Stimulated activated naive B cell treated with anti-CD40 and anti-IgM and Interleukin-4, amounts not matched to agents 10 μg/mL and 1 μg/mL and 100 μg/mL, for 72 hours (primary cell): ENCODE results near the gene SLCO3A1.

Experiments used
- ATAC-seq, 2 donors: fragments of 150-1000 bp; cut with Tn5 transposase; replicated peaks; 2 replicates each; pipeline ENCODE4 v1.10.0; 2021; ENCODE audit warnings: moderate library complexity in 1 of 2
- DNase-seq: peaks from one replicate; pipeline ENCODE4 v3.0.0; 2021
- H3K27ac Mint-ChIP-seq: one replicate; pipeline ENCODE4 v1.8.0; 2022; ENCODE audit warnings: mild to moderate bottlenecking, mixed read lengths
- H3K27me3 Mint-ChIP-seq, 2 donors: one replicate each; pipeline ENCODE4 v1.8.0; 2022; ENCODE audit warnings: mixed read lengths in 2 of 2
- H3K36me3 Mint-ChIP-seq, 2 donors: one replicate each; pipeline ENCODE4 v1.8.0; 2022; ENCODE audit warnings: mixed read lengths in 2 of 2, mild to moderate bottlenecking in 1 of 2
- H3K4me1 Mint-ChIP-seq, 2 donors: one replicate each; pipeline ENCODE4 v1.8.0; 2022; ENCODE audit warnings: mixed read lengths in 2 of 2, mild to moderate bottlenecking in 1 of 2
- H3K4me3 Mint-ChIP-seq, 2 donors: one replicate each; pipeline ENCODE4 v1.8.0; 2022; ENCODE audit warnings: mild to moderate bottlenecking in 2 of 2, mixed read lengths in 2 of 2, moderate library complexity in 1 of 2
- H3K9me3 Mint-ChIP-seq, 2 donors: one replicate each; pipeline ENCODE4 v1.8.0; 2022; ENCODE audit warnings: mixed read lengths in 2 of 2, mild to moderate bottlenecking in 1 of 2

SLCO3A1 gene

DNA sequence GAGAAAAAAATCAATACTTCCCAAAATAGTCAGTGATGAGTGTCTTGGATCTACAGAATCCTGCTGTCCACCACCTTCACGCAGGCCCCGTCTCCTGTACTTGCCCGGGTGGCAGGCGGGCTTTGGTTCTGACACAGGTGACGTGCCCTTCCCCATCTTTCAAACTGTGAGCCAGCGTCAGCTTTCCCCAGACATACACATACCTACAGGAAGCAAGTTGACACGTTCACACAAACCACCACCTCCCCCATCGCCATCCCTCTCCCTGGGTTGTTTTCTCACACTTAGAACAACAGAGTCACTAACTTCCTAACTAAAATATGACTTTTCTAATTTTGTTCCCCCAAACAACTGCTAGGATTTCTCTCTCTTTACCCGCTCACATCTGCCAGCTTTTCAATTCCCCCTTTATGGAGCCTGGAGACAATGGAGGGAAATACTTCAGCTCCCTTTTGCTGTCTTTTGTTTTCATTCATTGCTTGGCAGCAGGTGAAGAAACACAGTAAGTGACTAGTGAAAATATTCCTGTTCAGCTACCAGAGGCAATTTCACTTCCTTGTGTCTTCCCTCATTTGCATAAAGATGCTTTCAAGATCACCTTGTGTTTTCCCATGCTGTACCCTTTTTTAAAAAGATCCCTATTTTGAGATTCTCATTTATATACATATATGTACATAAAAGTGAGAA, 248.3 kb downstream of the SLCO3A1 start:
- Mint-ChIP-seq H3K9me3 (no peaks in the 10 kb centered on the region), H3K27ac (peak overlapping the region; percentile 9), H3K4me1 (peaks cover 9% of the 10 kb centered on the region in 2 donors), H3K4me3 (no peak overlapping the region), H3K27me3 (peaks cover 14 to 18% of the 10 kb centered on the region in 2 donors), H3K36me3 (no peaks in the 10 kb centered on the region)
- ATAC-seq (peak in 1 of 2 donors; percentile 36), DNase-seq (no peak)

DNA sequence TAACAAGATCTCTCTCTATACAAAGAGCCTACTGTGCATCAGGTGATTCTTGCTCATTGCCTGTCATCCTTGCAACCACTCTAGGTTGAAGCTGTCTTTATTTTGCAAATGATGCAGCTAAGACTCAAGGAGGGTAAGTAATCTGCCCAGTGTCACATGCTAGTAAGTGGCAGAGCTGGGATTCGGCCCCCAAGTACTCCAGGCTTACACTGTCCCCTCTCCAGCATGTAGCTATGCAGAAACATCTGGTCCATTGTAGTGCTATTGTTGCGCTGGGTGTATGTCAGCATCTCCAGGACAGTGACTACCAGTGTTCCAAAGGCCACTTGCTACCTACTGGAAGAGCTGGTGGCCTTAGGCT, 248.9 kb downstream of the SLCO3A1 start:
- Mint-ChIP-seq H3K9me3 (no peaks in the 10 kb centered on the region), H3K36me3 (no peaks in the 10 kb centered on the region), H3K27ac (no peak overlapping the region), H3K4me3 (no peak overlapping the region), H3K4me1 (peaks cover 8 to 9% of the 10 kb centered on the region in 2 donors), H3K27me3 (peaks cover 12 to 17% of the 10 kb centered on the region in 2 donors)
- ATAC-seq (no peak), DNase-seq (no peak)

DNA sequence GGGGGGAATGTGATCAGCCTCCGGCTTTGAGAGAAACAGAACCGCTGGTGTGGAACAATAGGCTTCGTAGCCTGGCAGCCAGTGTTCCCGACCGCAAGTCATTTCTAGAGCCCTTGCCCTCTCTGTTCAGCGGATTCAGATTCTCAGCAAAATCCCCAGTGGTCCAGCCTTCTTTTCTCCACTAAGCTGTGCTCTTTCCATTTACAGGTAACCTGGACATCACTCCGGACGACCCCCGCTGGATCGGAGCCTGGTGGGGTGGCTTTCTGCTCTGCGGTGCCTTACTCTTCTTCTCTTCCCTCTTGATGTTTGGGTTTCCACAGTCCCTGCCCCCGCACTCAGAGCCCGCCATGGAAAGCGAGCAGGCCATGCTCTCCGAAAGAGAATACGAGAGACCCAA, 250.6 kb downstream of the SLCO3A1 start:
- no peaks in the 10 kb centered on the region for H3K36me3 Mint-ChIP-seq
- ATAC-seq (no peak), DNase-seq (no peak)
- peaks cover 7 to 9% of the 10 kb centered on the region in 2 donors for H3K4me1 Mint-ChIP-seq
- H3K27ac Mint-ChIP-seq: no peak overlapping the region
- H3K4me3 Mint-ChIP-seq: no peak overlapping the region
- peaks cover 4 to 10% of the 10 kb centered on the region in 2 donors for H3K27me3 Mint-ChIP-seq
- no peaks in the 10 kb centered on the region for H3K9me3 Mint-ChIP-seq

DNA sequence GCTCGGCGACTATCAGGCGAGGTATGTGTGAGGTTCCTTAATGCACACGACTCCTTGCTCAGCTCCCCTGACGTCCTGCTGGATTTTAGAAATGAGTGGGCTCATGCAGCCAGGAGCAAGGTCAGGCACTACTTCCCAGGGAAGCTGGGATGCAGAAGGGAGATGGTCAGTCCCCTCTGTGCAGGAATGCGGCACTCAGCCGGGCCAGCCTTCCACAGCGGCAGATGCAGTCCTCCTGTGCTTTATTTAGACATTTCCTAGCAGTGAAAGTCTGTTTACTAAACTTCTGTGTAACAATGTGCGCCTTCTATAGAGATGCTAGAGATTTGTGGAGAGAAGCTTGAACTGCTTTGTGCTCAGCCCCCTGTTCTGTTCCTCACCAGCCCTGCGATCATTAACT, 252.1 kb downstream of the SLCO3A1 start:
- Mint-ChIP-seq H3K36me3 (no peaks in the 10 kb centered on the region), H3K9me3 (no peaks in the 10 kb centered on the region), H3K4me3 (no peak overlapping the region), H3K4me1 (peaks cover 7 to 9% of the 10 kb centered on the region in 2 donors), H3K27ac (no peak overlapping the region), H3K27me3 (peaks cover 0 to 6% of the 10 kb centered on the region in 2 donors)
- DNase-seq: no peak
- ATAC-seq: no peak

DNA sequence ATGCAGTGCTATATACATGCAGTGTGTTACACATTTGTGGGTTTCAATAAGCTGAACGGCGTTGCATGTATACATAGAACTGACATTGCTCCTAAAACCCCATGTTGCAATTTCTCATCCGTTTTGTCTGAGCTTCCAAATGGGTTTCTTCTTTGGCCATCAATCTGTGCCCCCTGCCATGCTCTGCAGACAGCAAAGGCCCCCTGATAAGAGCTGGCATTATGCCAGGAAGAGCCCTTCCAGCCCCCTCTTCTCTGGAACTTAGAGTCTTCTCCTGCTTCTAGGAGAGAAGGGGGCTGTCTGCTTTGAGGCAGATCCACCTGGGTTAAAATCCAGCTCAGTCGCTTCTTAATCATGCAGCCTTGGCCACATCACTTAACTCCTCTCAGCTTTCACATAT, 254.0 kb downstream of the SLCO3A1 start:
- Mint-ChIP-seq H3K27me3 (no peaks in the 10 kb centered on the region), H3K4me3 (no peak overlapping the region), H3K9me3 (no peaks in the 10 kb centered on the region), H3K36me3 (no peaks in the 10 kb centered on the region), H3K27ac (no peak overlapping the region), H3K4me1 (no peaks in the 10 kb centered on the region)
- ATAC-seq (no peak), DNase-seq (no peak)

DNA sequence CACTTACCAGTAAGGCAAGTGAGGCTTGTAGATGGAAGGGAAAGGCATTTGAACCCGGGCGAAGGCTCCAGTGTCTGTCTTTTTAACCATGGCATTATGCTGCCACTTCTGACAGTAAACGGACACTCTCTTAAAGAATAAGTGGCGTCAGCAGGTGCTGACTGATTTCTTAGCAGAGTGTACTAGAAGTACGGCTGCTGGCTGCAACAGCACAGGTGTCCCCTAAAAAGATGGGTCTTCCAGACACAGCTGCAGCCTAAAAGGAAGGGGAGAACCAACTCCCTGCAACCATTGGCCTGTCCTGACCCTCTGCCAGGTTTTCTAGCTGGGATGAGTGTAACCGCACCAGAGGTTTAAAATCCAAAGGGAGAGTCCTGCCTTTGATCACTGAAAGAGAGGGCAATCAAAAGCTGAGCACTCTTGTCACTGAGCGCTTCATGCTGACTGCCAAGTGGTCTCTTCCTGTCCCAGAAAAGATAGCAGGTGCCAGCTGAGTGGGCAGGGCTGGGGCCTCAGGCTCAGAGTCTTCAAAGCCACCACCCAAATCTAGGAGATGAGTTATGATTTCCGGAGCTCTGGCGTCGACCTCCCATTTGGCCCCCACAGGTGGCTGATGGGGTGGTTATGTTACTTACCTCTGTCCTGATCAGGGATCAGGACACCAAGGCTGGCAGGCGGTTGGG, 255.8 kb downstream of the SLCO3A1 start:
- Mint-ChIP-seq H3K4me3 (no peak overlapping the region), H3K27ac (no peak overlapping the region), H3K36me3 (no peaks in the 10 kb centered on the region)

DNA sequence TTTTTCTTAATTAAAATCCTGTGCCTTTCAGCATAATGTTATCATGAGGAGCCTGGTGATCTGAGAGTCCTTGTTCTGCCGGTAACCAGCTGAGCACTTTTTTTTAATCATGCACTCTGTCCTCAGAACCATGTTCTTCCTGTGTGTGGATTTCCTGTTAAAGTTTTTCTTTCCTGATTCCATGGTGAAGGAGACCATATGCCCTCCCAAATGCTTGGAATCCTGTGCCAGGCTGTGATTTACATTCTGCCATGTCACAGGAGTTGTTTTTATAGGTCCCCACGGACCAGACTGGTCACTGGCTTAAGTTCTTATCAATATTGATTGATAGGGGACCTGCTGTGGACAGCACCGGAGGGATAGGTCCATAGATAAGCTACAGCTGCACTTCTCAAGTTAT, 257.8 kb downstream of the SLCO3A1 start:
- no peaks in the 10 kb centered on the region for H3K9me3 Mint-ChIP-seq
- H3K4me3 Mint-ChIP-seq: no peak overlapping the region
- no peak overlapping the region for H3K27ac Mint-ChIP-seq
- DNase-seq (no peak), ATAC-seq (no peak)
- no peaks in the 10 kb centered on the region for H3K4me1 Mint-ChIP-seq
- H3K36me3 Mint-ChIP-seq: no peaks in the 10 kb centered on the region
- no peaks in the 10 kb centered on the region for H3K27me3 Mint-ChIP-seq

More for the DNA sequence above, 255.8 kb downstream of the SLCO3A1 start:
- H3K9me3 Mint-ChIP-seq: no peaks in the 10 kb centered on the region
- ATAC-seq (no peak), DNase-seq (no peak)
- H3K4me1 Mint-ChIP-seq: no peaks in the 10 kb centered on the region
- no peaks in the 10 kb centered on the region for H3K27me3 Mint-ChIP-seq

DNA sequence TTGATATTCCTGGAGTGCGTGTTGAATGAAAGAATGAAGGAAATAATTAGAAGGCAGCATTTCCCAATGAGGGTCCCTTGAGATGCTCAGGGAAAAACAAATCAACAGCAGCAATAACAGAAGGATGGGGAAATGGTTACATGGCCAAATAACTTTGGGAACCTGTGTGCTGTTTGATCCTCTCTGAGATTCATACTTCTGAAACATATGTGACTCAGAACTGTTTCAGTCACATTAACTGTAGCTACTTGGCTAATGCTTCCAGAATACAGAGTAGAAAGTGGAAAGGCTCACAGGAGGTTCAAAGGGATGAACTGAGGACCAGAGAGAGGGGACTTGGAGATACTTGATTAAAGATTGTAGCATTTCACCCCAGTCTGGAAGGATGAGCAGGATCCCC, 258.2 kb downstream of the SLCO3A1 start:
- H3K4me3 Mint-ChIP-seq: no peak overlapping the region
- no peaks in the 10 kb centered on the region for H3K4me1 Mint-ChIP-seq
- DNase-seq (no peak), ATAC-seq (no peak)
- no peak overlapping the region for H3K27ac Mint-ChIP-seq
- H3K36me3 Mint-ChIP-seq: no peaks in the 10 kb centered on the region
- H3K27me3 Mint-ChIP-seq: no peaks in the 10 kb centered on the region
- no peaks in the 10 kb centered on the region for H3K9me3 Mint-ChIP-seq

DNA sequence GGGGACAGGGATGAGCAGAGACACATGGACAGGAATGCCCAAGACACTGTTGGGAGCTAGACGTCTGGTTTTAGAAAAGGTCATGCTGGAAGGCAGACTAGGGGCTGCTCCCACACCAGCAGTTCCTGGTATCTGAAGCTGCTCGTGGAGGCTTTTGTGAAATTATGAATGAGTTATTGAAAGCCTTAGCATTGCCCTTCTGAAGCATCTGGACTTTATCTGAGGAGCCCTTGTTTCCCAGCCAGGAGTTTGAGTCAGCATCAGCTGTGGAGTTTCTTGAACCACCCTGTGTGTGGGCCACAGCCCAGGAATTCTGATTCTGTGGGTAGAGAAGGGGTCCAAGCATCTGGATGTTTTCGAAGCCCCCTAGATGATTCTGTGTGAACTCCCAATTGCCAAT, 258.7 kb downstream of the SLCO3A1 start:
- DNase-seq (no peak), ATAC-seq (no peak)
- Mint-ChIP-seq H3K27ac (no peak overlapping the region), H3K36me3 (no peaks in the 10 kb centered on the region), H3K27me3 (no peaks in the 10 kb centered on the region), H3K4me3 (no peak overlapping the region), H3K9me3 (no peaks in the 10 kb centered on the region), H3K4me1 (no peaks in the 10 kb centered on the region)

DNA sequence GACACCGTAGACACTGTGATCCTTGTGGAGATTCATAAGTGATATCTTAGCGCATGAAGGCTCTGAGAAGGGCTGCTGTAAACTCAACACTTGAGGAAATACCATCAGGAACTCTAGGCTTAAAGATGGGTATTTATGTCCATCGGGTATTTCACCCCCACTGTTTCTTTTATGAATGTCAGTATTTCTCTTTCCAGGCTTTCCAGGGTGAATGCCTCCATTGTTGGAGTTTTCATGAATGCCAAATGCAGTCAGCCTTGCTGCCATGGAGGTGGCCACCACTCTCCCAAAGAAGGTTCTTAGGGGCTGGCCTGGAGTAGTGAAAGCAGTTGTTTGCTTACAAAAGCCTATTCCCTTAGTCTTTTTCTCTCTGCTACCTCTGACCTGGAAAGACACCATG, 259.2 kb downstream of the SLCO3A1 start:
- ATAC-seq: no peak
- Mint-ChIP-seq H3K27ac (no peak overlapping the region), H3K36me3 (no peaks in the 10 kb centered on the region)

DNA sequence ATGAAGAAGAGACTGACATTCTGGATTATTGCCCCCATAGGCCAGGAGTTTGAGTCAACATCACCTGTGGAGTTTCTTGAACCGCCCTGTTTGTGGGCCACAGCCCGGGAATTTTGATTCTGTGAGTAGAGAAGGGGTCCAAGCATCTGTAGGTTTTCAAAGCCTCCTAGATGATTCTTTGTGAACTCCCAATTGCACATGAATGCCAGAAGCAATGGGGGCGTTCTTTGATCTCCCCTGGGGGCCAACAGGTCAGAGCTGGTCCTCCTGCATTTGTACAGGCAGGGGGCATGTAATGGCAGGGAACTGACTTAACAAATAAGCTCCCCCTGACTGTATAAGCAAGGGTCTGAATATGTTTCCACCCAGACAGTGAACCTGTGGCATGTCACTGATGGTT, 260.3 kb downstream of the SLCO3A1 start:
- Mint-ChIP-seq H3K27ac (no peak overlapping the region), H3K4me1 (no peaks in the 10 kb centered on the region)

More for the DNA sequence above, 259.2 kb downstream of the SLCO3A1 start:
- no peak for DNase-seq
- no peaks in the 10 kb centered on the region for H3K27me3 Mint-ChIP-seq
- no peaks in the 10 kb centered on the region for H3K9me3 Mint-ChIP-seq
- no peak overlapping the region for H3K4me3 Mint-ChIP-seq
- no peaks in the 10 kb centered on the region for H3K4me1 Mint-ChIP-seq

DNA sequence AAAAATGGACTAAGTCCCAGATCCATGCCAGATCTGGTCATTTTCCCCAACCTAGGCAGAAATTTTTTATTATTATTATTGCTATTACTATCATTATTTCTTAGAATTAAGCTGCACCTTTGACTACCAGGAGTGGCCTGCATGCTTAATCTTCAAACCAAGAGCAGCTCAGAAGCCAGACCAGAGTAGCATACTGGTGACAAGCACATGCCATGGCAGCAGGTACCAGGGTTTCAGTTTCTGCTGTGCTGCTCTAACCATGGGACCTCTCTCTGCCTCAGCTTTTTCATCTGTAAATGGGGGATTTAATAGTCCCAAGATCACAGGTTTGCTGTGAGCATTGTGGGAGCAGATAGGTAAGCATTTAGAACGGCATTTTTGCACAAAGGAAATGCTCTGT, 262.3 kb downstream of the SLCO3A1 start:
- H3K9me3 Mint-ChIP-seq: no peaks in the 10 kb centered on the region
- H3K36me3 Mint-ChIP-seq: no peaks in the 10 kb centered on the region
- DNase-seq (no peak), ATAC-seq (no peak)
- no peaks in the 10 kb centered on the region for H3K4me1 Mint-ChIP-seq
- no peak overlapping the region for H3K27ac Mint-ChIP-seq
- H3K4me3 Mint-ChIP-seq: no peak overlapping the region
- H3K27me3 Mint-ChIP-seq: no peaks in the 10 kb centered on the region

More for the DNA sequence above, 260.3 kb downstream of the SLCO3A1 start:
- Mint-ChIP-seq H3K36me3 (no peaks in the 10 kb centered on the region), H3K27me3 (no peaks in the 10 kb centered on the region), H3K4me3 (no peak overlapping the region), H3K9me3 (no peaks in the 10 kb centered on the region)
- ATAC-seq (no peak), DNase-seq (no peak)

DNA sequence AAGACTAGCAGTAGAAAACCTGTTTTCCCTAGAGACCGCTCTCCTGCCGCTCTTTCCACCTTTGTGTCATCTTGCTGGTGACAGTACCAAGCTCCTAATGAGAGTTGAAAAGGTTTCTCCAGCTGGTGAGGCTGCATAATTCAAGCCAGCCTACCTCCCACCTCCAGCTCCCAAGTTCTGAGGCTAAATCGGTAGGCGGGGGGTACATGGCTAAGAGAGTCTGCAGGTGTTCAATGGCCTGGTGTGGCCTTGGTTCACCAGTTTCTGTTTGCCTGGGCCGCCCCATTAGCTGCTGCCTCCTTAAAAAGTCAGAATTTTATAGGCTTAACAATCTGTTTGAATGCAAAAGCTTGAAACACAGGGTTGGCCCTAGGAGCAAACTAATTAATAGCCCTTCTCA, 262.8 kb downstream of the SLCO3A1 start:
- H3K9me3 Mint-ChIP-seq: no peaks in the 10 kb centered on the region
- H3K4me3 Mint-ChIP-seq: no peak overlapping the region
- ATAC-seq (no peak), DNase-seq (no peak)
- no peaks in the 10 kb centered on the region for H3K27me3 Mint-ChIP-seq
- H3K36me3 Mint-ChIP-seq: no peaks in the 10 kb centered on the region
- no peak overlapping the region for H3K27ac Mint-ChIP-seq
- no peaks in the 10 kb centered on the region for H3K4me1 Mint-ChIP-seq

DNA sequence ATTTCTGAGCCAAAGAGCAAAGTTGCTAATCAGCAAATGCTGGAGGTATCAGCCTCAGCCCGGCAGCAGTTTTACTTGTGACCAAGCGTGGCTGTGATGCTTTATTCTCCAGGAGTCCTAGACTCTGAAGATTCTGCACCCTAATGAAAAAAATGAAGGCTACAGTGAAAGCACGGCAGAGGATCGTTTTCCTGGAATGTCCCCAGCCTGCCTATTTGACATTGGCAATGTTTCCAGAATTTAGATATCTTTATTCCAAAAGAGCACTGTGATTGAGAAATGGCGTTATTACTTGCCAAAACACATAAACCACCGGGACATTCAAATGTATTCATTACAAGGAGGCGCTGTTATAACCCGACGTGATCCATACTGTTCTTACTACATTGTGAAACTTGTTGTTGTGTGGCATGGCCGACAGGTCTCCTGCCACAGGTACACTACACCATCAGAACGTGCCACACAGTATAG, 263.8 kb downstream of the SLCO3A1 start:
- no peaks in the 10 kb centered on the region for H3K27me3 Mint-ChIP-seq
- DNase-seq (no peak), ATAC-seq (no peak)
- no peaks in the 10 kb centered on the region for H3K4me1 Mint-ChIP-seq
- H3K9me3 Mint-ChIP-seq: peaks cover 4% of the 10 kb centered on the region in 2 donors
- no peak overlapping the region for H3K27ac Mint-ChIP-seq
- no peak overlapping the region for H3K4me3 Mint-ChIP-seq
- peaks cover 0 to 3% of the 10 kb centered on the region in 2 donors for H3K36me3 Mint-ChIP-seq
